Activated T-cell treated with anti-CD3 and anti-CD28 coated beads for 4 hours (primary cell): ENCODE data around the gene FRMD1.

Experiments
- DNase-seq: peaks from one replicate; pipeline ENCODE4 v3.0.0-alpha.2; 2020

Gene FRMD1

DNA sequence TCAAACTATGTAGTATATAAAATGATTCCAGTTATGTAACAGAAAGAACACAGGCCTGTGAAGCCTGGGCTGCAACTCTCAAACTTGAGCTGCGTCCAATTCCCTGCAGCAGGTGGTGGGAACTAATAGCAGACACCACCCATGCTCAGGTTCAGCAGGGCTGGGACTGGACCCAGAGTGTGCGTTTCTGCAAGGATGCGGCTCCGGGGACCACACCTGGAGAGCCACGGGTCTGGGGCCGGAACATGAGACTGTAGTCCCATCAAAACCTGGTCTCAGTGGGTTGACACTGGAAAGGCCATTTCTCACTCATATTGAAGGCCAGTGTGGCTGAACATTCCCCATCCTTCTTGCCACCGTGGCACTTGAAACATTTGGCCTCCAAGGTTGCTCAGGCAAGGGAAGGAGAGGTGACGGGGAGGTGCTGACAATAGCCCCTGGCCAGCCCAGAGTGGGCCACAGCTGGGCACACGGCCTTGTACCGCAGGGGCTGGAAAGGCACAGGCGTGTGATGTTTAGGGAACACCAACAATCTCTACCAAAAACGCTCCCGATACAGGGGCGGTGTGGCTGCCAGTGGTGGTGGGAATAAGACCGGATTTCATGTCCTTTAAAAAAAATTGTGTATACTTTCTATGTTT is 38.0 kb downstream of the FRMD1 start:
- DNase-seq = no peak

DNA sequence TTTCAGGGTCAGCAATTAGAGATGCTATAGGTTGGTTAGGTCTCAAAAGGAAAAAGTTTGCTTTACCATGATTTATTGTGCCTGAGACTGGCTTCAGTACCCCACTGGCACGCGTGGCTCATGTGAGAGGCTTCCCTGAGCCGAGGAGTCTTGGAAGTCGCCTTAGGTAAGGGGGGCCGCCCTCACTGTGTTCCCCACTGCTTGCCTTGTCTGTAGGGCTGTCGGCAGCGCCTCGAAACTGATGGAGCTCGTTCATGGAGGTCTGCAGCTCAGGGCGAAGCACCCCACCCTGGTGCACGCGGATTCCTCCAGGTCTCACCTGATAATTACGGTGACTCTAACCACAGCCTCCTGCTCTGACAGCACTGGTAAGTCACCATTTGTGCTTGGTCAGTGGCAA is 39.2 kb downstream of the FRMD1 start:
- DNase-seq = no peak

DNA sequence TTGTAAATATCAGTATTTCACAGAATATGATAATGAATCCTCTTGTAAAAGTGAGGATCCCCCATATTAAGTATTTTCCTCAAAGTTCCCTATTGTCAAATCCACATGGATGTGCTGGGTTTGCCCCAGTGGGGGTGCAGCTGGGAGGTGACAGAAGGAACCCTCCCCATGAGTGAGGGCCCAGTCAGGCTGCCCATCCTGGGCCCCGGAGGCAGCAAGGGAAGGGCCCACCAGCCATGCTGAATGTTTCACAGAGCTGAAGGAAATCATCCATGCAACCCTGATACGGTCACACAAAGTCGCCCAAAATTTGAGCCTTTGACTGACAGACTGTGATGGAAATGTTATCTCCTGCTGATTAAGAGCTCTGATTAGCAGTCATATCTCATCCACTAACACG is 39.7 kb downstream of the FRMD1 start:
- no peak for DNase-seq

DNA sequence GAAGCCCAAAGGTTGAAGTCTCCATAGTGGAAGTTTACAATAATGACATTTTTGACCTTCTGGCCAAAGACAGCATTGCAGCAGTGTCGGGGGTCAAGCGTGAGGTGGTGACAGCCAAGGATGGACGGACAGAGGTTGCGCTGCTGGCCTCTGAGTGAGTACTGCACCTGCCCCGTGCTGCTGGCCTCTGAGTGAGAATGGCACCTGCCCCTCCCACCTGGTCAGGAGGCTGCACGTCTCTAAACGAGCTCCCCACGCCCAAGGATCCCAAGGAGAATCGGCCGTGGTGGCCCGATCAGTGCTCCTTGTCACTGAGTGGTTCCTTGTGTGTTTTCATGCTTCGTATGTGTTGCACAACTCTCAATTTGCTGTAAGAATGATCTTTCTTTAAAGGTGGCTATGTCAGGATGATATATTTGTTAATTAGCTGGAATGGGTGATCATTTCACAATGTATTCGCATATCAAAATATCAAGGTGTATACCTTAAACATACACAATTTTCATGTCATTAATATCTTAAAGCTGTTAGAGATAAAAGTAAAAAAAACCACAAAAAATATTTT is 40.4 kb downstream of the FRMD1 start:
- no peak for DNase-seq

DNA sequence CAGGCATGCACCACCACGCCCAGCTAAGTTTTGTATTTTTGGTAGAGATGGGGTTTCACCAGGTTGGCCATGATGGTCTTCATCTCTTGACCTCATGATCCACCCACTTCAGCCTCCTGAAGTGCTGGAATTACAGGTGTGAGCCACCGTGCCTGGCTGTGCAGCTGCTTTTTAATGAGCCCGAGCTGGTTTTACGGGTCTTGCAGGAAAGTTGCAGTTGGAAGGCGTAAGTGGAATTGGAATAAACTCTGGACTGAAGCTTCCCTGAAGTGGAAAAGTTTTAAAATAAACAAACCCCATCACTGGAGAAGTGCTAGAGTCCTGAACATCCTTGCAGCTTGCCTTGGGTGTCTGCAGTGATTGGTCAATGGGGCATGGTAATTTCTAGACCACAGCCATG is 41.2 kb downstream of the FRMD1 start:
- no peak for DNase-seq

DNA sequence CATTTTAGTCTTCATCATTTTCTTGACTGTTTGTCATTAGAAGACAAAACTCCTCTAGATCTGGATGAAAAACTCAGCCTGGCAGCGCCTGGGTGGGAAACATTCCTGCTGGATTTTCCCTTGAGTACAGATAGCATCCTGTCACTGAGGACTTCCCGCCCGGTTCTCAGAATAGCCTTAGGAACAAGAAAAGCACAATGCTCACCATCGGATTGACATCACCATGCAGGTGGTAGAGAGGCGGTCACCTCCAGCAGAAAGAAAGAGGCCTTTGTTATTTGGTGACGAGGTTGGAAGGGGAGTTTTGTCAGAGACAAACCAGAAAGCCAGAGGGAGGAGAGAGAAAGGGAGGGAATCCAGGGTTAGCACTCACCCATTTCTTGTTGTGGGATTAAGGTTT is 41.8 kb downstream of the FRMD1 start:
- no peak for DNase-seq

DNA sequence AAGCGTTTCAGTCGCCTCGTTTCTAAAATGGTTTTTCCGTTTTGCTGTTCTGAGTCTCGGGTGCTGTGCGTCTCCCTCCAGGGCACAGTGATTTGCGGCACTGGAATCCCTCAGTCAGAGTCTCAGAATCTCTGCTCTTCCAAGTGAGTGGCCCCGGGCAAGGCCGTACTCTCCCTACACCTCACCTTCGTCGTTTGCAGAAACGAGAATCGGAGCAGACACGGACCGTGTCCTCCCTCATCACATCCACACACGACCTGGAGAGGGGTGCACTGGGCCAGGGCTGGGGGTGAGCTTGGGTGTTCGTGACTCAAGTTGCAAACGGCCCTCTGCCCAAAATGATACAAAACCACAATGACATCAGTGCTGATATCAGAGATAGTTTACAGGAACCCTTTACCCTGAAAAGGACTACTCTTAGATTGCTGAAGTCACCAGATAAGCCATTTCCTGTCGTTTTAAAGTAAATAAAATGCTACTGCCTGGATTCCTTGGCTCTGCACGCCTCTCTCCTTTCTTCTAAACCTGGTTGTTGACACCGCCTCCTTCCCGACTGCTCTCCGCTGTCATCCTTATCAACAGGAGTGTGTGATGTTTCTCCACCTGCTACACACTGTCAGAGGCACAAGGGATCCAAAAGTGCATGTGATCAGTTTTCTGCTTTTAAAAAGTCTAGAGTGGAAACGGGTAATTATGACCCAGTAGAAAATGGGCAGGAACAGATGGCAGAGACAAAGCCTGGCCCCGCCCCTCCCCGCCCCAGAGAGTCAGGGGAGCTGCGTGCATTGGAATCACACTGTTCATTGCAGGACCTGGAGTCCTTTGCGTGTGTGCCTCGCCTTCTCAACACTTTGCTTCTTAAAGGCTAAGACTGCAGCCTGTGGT is 43.1 kb downstream of the FRMD1 start:
- no peak for DNase-seq

DNA sequence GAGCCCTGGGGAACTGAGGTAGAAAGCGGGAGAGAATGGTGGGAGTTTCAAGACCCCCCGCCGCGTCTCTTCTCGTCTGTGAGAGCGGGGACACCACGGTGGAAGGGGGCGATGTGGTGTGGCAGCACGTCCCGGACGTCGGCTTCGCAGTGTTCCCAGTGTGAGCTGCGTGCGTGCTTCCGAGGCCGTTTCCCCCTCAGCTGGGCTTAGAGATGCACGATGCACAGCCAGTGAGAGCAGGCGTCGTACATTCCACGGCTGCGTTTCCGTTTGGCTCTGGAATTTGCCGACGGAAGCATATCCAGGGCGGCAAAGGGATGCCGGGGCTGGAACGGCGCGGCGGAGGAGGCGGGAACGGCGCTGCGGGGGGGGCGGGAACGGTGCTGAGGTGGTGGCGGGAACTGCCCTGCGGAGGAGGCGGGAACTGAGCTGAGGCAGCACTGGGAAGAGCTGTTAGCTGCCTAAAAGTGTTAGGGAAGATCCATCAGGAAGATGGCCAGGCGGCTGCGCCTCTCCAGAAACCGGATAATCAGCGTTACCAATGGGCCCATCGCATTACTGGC is 43.8 kb downstream of the FRMD1 start:
- DNase-seq = no peak

DNA sequence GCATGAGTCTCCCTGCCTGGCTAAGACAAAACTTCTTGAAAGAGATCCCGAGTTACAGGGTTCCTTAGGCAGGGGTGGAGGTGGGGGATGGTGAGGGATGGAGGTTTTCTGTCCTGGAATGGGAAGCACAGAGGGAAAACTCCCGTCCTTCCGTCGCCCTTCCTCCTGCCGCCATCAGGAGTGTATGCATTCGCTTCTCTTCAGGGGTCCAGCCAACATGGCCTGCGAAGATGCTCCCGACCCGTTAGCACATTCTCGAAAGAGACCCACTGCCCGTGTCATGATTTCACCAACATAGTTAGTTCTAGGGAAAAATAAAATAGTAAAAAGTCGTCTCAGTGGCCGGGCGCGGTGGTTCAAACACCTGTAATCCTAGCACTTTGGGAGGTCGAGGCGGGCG is 44.5 kb downstream of the FRMD1 start:
- no peak for DNase-seq

DNA sequence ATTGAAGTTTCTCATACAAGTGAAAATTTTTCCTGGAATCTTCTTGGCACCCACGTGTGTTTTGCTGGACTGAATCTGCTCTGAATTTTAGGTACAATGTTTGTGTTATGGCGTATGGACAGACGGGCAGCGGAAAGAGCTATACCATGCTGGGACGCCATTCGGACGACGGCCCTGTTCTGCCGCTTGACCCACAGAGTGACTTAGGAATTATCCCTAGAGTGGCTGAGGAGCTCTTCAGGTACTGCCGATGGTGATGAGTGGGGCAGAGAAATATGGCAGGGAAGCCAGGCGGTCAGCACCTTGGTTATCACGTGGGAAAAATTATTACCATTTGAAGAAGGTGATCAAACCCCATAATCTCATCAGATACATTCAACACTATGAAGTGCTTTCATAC is 45.2 kb downstream of the FRMD1 start:
- DNase-seq = no peak

DNA sequence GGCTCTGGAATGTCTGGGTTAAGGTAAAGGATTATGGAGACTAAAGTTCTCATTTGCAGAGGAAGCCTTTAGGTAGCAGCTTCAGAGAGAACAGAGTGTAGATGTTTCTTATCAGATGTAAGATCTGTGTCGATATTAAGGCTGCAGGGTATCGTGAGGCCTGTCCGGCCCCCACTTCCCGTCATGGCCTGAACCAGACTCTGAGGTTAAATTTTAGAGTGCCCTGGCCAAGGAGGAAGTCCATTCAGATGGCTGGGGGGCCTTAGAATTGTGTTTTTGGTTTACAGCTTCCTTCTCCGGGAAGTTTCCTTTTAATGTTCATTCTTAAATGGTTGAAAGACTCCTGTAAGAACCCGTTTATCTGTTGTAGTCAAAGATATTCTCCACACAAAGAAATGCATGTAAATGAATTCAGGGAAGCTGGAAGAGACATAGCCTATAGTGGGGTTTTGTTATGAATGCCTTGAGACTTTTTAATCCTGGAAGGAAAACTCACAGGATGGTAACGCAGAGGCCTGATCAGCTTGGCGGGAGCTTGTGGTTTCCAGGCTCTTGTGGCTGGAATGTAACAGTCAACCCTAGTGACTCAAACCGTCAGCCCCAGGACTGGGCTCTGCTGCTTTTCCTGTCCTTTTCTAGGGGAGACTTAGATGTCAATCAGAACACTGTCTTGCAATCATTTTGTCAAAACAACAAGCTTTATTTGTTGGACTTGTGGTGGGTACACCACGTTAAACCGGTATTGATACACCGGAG is 46.8 kb downstream of the FRMD1 start:
- no peak for DNase-seq

DNA sequence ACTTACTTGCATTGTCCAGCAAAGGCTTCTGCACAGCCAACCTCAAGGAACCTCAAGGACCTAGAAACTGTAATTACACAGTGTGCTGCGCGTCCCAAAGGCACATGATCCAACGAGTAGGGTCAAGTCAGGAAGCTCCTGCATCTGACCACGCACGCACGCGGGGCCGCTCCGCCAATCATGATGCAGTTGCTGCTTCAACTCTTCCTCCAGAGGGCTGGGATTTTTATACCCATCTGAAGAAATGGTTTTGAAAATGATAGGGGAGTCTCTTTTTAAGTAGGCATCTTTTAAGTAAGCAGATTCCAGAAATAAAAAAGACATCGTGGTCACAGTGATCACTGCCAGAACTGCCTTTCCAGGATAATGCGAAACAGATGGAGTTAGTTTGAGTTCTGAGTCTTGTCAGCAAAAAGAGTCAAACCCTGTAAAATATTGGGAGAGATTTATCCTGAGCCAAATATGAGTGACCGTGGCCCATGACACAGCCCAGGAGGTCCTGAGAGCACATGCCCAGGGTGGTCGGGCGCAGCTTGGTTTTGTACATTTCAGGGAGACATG is 47.5 kb downstream of the FRMD1 start:
- DNase-seq = no peak

DNA sequence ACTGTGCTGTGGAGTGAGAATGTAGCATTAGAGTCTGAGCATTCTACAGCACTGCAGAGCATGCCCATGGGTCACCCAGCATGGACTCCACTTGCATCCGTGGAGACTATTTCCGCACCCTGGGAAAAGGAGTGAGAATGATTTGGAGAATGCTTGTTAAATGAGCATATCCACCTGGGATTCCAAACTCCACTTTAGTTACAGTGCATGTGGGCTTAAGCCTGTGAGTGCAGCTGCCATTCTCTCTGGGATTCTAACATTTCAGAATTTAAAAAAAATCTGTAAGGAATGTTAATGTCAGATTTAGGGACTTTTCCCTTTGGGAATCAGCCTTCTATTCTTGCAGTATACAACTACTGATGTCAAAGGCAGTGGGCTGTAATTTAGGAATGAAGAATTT is 48.1 kb downstream of the FRMD1 start:
- DNase-seq = no peak

DNA sequence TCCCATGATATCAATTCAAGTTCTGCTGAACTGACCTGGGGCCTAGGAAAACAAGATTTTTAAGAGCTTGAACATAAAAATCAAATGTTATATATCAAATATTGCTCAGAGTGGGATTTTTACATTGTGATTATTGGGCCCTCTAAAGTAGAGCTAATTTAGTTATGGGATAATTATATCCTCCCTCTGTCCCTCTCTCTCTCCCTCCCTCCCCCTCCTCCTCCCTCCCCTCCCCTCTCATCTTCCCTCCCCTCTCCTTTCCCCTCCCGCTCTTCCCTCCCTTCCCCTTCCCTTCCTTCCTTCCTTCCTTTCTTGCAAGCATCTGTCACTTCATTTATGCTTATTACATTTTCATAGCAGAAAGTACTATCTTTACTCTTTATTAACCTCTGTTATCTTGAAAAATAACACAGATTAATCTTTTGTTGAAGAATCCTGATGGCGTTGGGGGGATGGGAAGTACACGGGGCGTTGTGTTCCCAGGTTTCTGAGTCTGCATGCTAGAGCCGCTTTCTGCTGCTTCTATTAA is 48.7 kb downstream of the FRMD1 start:
- no peak for DNase-seq

DNA sequence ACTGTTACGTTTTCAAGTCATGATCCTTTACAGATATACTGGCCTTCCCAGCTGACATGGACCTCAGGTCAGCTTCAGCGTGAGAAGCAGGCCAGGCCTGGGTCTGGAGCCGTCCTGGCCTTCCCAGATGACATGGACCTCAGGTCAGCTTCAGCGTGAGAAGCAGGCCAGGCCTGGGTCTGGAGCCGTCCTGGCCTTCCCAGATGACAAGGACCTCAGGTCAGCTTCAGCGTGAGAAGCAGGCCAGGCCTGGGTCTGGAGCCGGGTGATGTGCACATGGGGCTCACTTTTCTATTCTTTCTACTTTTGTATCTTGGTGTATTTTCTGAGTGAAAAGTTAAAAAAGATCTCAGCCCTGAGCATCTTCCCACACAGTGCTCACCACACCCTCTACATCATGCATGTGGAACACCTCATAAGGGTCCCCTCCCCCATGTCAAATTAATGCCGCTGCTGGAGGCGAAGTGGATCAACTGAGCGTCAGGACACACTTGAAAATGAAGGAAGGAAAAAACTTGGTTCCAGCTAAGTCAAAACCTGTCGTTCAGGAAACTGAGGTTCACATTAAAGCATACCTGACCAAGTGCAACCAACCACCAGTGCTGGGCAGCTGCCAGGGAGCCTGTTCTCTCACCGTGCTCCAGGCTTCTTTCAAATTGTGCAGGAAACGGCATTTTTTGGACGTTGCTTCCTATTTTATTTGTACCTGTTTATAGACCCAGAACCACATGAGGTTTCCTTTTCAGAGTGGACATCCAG is 49.4 kb downstream of the FRMD1 start:
- no peak for DNase-seq

DNA sequence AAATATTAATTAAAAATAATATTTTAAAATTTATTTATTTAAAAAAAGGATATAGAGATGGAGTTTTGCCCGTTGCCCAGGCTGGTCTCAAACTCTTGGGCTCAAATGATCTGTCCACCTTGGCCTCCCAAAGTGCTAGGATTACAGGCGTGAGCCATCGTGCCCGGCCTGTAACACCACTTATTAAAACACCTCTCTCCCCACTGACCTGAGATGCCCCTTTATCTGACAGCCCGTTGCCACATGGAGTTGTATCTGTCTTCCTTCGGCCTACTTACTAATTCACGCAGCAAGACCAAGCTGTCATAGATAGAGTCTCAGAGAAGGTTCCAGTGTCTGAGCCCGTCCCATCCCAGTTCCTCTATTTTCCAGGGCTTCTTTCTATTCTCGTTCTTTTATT is 50.8 kb downstream of the FRMD1 start:
- DNase-seq = no peak

DNA sequence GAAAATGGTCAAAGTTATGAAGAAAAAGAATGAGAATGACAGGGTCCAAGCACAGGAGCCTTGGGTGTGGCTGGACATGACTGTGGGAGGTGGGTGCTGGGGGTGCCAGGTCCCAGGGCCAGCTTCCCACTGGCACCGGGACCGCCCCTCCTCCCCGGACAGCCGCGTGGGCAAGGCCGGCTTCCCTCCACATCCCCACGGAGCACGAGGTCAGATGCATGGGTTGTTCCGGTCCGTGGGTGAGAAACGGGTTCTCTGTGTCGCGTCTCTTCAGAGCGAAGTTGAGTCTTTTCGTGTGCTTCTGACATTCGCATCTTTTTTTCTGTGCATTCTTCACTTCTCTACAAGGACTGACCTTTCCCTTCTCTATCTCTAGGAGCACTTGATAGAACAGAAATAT is 51.5 kb downstream of the FRMD1 start:
- DNase-seq = no peak

DNA sequence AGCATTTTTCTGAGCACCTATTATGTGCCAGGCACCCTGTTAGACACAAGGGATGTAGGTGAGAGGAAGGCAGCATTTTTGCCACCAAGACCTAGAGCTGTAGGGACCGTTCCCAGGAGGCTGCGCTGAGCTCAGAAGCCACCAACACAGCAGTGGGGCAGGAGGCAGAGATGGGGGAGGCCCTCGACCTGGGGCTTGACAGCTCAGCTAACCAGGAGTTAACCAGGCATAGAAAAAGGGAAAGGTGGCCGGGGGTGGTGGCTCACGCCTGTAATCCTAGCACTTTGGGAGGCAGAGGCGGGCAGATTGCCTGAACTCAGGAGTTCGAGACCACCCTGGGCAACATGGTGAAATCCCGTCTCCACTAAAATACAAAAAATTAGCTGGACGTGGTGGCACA is 52.1 kb downstream of the FRMD1 start:
- DNase-seq = no peak

DNA sequence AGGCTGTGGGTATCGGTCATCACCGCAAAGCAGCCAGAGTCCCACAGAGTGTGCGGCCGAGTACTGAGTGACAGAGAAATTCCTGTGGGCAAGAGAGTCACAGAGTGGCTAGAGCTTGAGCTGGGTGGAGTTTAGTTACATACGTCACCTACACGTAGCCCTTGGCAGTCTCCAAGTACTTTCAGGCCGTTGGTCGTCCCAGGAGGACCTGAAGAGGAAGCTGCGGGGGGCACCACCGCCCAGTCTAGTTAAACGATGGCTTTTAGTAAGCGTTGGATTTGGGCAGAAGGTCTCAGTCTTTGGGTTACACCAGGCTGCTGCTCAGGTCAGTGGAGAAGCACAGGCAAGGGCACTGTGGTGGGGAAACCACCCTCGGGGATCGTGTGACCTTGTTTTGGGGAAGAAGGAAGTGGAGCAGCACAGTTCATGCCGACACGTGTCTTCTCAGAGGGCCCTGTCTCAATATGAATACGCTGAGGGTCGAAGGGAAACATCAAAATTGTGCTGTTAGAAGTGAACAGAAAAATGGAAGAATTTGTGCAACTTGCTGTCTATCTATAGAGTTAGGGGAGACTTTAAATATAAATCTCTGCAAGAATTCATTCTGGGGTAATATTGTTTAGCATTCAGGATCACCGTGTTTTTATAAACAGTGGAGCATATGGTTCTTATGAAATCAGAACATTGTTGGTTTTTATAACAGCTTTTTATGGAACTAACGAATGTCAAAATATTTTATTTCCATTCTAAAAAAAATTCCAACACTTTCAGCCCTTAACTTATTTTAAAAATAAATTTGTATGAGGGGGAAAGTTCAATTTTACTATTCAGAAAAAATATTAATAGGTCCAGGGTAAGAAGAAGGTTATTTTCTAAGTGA is 52.9 kb downstream of the FRMD1 start:
- no peak for DNase-seq

DNA sequence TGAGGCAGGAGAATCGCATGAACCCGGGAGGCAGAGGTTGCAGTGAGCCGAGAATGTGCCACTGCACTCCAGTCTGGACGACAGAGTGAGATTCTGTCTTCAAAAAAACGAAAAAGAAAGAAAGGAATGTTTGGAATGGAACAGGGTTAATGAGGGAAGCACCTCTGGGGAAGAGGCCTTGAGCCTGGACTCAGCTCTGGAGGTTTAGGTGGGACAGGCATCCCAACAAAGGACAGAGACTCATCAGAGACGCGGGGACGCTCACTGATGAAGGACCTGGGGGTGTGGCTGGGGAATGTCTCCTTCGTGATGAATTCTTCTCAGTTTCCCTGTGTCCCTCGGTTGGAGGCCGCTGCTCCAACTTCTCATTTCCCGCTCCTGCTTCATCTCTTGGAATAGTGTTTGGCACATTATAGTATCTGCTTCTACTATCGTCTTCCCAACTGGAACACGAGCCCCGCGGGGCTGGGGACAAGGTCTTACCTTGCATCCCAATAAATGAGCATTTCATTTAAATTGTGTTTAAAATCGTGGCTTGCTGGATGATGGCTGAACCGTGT is 54.0 kb downstream of the FRMD1 start:
- no peak for DNase-seq
